Measurements from ENCODE around the gene A4GALT.

- TF ChIP-seq, protein P1, sequence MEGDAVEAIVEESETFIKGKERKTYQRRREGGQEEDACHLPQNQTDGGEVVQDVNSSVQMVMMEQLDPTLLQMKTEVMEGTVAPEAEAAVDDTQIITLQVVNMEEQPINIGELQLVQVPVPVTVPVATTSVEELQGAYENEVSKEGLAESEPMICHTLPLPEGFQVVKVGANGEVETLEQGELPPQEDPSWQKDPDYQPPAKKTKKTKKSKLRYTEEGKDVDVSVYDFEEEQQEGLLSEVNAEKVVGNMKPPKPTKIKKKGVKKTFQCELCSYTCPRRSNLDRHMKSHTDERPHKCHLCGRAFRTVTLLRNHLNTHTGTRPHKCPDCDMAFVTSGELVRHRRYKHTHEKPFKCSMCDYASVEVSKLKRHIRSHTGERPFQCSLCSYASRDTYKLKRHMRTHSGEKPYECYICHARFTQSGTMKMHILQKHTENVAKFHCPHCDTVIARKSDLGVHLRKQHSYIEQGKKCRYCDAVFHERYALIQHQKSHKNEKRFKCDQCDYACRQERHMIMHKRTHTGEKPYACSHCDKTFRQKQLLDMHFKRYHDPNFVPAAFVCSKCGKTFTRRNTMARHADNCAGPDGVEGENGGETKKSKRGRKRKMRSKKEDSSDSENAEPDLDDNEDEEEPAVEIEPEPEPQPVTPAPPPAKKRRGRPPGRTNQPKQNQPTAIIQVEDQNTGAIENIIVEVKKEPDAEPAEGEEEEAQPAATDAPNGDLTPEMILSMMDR (IDR thresholded peaks at IDR 0.05): no peak
- TF ChIP-seq POLR2A (IDR thresholded peaks at IDR 0.05): no peak
- no peak for TF ChIP-seq EP300 (IDR thresholded peaks at IDR 0.05)
- no peak for TF ChIP-seq POLR2AphosphoS5 (IDR thresholded peaks at IDR 0.05)
Observed at GRCh38 chr22:42707496-42707895, 13.2 kb downstream of the A4GALT start.
